ENCODE data around the gene DHRS3.

Gene DHRS3

DNA sequence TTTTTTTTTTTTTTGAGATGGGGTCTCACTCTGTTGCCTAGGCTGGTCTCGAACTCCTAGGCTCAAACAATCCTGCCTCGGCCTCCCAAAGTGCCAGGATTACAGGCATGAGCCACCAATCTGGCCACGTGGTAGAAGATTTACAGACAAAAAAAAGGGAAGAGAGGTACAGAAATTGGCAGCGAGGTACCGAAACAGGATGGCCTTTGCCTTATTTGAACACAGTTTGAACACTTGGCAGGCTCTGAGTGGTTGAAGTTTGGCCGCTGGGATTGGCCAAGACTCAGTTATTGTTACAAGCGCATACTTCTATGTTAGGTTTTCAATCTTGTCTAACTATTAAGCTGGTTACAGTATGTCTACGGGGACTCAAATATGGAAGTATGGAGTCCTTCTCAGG lies 19.7 kb upstream of the DHRS3 start:
- no peak for DNase-seq

DNA sequence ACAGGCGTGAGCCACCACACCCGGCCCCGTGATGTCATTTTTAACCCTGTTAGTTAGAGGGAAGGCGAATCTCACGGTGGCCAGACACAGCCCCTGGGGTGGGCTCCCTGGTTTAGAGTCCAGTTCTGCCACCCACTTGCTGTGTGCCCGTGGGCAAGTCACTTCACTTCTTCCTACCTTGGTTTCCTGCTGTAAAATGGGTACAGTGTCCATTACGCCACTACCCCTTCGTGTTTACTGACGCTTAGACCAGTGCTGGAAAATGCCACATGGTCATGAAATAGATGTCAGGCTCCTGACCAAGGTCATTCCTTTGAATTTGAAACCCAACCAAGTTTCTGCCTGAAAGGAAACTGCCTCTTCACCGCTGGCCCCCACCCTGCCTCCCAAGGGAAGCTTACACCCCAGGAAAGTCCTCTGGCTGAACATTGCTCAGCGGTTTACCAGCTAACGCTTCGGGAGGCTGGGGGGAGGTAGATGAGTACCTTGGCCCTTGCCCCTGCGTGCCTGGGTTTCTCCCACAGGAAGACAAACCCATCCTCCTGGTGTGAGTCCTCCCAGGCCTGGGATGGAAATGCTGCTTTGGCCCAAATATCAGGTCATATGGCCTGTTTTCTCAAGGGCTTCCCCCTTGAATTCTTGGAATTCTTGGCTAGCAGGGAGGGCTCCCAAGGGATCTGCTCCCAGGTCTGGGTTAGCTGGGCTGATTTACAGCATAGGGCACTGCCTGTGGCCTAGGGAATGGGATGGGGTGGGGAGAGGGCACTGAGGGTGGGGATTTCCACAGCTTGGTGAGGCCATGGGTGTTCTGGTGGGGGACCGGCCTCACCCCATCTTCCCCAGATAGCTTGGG lies 18.3 kb upstream of the DHRS3 start:
- DNase-seq = no peak

DNA sequence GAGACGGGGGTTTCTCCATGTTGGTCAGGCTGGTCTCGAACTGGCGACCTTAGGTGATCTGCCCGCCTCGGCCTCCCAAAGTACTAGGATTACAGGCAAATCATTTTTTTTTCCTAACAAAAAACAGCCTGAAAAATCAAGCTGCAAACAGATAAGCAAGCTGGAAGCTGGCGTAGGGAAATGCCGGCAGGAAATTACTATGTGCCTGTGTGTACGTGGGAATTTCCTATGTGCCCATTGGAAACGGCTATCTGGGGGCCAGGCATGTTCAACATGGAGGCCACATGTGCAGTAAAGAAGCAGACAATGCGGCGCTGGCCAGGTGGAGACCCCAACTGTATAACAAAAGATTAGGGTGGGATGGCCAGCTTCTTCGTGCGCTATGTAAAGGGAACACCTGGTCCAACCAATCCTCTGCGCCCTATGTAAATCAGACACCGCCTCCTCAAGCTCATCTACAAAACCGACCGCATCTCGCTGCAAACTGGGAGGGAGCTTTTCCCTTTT lies 16.7 kb upstream of the DHRS3 start:
- DNase-seq = no peak

DNA sequence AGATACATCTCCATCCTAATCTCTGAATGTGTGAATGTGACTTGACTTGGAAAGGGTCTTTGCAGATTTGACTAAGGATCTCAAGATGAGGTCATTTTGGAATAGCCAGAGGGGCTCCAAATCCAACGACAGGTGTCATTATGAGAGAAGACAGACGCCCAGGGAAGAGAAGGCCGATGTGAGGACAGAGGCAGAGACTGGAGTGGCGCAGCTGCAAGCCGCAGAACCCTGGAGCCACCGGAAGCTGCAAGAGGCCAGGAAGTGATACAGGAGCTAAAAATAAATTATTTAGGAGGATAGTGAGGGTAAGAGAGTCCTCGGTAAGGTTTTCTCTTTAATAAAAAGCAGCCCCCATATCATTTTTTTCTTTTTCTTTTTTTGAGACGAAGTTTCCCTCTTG lies 16.1 kb upstream of the DHRS3 start:
- DNase-seq = no peak

DNA sequence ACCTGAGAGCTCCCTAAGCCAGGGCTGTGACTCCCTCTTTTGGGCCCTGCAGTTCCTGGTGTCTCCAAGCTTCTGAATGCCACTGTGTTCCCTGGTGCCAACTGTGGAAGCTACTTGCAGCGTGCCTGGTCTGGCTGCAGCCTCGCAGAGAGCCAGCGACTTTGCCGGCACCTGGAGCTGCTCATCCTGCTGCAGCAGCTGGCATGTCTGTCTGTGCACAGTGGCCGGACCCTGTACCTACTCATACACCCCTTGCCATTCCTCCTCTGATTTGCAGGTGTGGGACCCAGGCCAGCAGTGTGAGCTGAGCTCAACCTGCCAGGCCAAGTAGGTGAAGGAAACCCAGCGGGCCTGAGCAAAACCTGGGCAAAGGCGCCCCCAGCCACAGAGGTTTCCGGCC lies 13.6 kb upstream of the DHRS3 start:
- no peak for DNase-seq

DNA sequence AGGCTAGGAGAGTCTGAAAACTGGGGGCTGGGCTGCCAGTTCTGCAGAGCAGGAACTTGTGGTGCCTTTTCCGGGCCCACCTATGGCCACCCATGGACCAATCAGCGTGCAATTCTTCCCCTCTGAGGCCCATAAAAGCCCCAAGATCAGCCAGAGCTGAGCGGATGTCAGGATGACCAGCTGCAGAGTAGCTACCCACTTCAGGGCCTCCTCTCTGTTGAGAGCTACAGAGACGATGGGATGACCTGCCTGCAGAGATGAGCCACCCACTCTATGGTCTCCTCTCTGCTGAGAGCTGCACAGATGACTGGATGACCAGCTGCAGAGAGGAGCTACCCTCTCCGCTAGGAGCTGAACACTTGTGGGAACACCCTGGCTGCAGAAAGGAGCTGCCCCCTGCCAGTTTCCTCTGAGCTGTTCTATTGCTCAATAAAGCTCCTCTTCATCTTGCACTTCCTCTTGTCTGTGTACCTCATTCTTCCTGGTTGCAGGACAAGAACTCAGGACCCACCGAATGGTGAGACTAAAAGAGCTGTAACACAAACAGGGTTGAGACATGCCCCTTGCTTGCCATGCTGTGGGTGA lies 13.0 kb upstream of the DHRS3 start:
- DNase-seq = no peak

DNA sequence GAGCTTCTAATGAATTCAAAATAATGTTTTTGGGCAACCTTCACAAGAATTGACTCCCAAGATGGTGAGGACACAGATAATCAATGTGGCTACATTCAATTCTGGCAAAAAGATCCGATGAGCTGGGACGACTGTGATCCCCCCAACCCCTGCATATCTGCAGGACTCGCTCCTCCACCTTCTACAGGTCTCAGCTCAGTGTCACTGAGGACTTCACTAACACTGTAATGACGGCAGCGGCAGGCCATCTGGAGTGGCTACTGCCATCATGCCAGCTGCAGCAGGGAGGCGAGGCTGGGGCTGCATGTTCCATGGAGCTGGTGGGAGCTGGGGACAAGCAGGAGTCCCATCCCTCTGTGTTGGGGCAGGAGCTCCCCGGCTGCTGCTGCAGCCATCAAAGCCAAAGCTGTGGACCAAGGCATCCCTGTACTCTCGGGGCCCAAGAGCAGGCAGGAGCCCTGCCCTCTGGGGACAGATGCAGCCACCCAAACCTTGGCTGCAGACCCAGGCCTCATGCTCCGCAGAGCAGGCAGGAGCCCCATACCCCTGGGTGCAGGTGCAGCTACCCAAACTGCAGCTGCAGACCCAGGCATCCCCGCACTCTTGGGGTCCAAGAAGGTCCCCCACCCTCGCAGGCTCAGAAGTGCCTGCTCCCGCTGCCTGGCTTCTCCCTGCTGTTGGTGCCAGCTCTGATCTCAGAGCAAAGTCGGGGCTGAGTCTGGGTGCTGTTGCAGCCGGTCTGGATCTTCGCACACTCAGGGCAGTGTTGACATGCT lies 12.2 kb upstream of the DHRS3 start:
- no peak for DNase-seq

DNA sequence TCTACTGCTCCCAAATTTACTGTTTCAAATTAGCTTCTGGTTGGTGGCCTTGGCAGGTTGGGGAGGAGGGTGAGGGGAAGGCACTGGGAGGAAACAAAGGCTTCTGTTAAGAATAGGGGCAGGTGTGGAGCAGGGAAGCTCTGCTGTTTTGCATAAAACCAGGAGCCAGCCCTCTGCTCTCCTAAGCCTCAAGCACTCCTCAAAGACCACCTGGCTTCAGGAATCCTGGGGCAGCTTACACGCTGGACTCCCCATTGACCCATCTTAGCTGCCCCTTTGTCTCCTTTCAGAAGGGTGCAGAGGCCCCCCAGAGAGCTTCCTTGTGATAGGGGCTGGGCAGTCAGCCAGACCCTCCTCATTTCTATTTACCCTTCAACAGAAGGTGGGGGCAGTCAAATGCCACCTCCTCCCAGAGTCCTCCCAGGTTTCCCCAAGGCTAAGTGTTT lies 11.5 kb upstream of the DHRS3 start:
- DNase-seq = no peak

DNA sequence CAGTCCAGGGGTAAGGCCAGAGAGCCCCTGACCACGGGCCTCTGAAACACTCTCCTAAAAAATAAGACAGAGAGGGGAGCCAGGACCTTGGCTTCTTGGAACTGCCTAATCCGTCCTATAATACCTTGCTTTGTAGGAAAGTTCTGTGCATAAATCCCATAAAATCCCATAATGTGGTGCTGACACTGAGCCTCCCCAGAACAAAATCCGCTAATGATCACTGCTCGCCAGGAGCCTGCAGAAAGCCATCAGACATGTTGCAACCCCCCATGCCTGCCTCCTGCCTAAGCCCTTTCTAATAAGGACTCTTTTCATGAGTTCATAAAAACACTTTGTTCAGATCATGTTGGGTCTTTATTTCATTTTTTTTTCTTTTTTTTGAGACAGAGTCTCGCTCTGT lies 9.3 kb upstream of the DHRS3 start:
- DNase-seq = no peak

DNA sequence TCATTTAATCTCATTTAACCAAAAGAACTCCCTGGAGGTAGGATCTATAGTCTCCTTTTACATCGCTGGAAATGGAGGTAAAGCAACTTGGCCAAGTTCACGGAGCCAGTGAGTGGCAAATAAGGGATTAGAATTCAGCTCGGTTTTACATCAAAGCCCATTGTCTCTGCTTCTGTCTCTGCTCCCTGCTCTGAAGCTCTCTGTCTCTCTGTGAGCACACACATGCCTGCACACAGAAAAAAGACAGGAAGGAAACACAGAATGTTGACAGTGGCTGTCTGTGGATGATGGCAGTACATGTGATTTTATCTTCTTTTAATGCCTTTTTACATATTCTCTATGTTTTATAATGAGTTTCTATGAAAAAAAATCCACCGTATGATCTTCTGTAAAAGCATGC lies 8.9 kb upstream of the DHRS3 start:
- no peak for DNase-seq

DNA sequence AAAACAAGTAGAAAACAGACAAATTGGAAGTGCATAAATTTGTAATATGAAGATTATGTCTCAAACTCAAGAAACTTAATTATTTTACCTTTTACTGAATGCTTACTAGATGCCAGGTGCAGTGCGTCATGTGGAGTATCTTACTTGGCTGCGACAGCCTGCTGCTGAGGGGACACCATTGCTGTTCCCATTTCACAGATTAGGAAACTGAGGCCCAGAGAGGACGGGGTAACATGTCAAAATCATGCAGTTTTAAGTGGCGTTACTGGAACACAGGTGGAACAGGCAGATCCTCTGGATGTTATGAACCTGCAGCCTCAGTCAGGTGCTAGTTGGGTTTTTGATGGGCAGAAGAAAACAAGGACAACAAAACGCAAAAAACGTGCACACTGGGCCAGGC lies 7.3 kb upstream of the DHRS3 start:
- no peak for DNase-seq

DNA sequence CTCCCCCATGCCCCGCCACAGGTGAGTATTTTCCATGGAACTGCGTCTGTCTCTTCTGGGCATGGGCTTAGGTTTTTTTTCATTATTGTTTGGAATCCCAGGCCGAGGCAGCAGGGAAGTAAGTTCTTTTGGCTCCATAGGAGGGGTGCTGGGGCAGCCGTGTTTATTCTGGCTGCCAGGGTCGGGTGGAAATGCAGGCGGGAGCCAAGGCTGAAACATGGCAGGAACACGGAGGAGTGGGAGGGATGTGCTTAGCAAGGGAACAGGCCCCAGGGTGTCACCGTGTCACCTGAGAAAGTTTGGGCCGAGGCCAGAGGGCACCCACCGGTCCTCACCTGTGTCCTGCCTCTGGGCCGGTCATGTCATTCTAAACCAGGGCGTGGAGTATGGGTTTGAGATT lies 4.5 kb upstream of the DHRS3 start:
- DNase-seq = no peak

DNA sequence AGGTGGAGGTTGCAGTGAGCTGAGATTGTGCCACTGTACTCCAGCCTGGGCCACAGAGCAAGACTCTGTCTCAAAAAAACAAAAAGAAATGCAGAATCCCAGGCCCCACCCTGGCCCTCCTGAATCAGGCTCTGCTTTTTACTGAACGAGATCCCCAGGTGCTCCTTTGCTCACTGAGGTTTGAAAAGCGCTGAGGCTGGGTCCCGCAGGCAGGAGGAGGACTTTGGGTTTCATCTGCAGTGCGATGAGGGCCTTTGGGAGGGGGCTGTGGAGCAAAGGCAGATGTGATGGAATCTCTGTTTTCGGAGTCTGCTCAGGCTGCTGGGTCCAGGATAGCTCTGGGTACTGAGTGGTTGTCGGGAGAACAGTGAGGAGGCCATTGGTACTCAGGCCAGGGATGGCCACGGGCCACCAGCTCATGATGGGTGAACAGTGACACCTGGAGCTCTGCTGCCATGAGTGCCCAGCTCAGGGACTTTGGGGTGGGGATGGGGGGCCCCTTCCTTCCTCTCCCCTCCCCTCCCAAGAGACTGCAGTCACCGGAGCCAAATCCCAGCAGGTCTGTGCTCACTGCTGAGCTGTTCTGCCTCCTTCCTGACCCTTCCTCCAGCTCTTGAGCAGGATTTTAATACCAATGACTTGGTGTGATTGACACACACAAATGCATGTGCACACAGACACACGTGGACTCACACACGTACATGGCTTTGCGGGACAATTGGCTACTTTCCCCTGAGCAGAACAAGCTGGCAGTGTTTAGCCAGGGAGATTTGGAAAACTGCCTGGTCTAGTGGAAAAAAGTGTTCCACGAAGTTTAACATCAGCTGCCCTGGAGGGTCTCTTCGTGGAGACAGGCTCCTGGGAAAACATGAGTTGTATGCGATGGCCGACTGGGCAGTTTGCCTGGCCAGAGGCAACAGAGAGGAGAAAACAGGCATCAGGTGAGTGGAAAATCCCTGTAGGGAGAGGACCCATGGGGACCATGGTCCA lies 3.6 kb upstream of the DHRS3 start:
- DNase-seq = no peak

DNA sequence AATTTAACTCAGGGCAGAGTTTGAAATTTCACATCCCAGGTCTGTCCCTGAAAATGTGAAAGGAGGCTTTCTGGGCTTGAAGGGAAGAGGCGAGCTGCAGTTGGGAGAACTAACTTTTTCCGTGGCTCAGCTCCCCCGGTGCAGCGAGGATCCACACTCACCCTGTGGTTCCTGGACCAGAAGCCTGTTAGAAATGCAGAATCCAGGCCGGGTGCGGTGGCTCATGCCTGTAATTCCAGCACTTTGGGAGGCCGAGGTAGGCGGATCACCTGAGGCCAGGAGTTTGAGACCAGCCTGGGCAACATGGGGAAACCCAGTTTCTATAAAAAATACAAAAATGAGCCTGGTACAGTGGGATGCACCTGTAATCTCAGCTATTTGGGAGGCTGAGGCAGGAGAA lies 2.9 kb upstream of the DHRS3 start:
- no peak for DNase-seq

DNA sequence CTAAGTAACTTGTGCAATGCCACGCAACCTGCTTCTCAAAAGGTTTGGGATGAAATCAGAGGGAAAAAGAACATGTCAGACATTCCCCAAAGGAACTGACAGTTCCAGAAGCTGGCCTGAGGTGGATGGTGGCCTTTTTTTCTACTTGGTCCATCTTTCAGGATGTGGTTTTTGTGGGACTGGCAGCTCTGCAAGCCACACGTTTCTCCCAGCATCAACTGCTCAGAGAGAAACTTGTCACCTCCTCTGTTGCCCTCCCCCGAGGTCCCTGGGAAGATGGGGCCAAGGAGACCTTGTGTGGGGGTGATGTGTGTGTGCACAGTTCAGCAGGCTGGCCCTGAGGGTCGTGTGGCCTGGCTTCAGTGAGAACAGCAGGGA lies 2.5 kb upstream of the DHRS3 start:
- no peak for DNase-seq

DNA sequence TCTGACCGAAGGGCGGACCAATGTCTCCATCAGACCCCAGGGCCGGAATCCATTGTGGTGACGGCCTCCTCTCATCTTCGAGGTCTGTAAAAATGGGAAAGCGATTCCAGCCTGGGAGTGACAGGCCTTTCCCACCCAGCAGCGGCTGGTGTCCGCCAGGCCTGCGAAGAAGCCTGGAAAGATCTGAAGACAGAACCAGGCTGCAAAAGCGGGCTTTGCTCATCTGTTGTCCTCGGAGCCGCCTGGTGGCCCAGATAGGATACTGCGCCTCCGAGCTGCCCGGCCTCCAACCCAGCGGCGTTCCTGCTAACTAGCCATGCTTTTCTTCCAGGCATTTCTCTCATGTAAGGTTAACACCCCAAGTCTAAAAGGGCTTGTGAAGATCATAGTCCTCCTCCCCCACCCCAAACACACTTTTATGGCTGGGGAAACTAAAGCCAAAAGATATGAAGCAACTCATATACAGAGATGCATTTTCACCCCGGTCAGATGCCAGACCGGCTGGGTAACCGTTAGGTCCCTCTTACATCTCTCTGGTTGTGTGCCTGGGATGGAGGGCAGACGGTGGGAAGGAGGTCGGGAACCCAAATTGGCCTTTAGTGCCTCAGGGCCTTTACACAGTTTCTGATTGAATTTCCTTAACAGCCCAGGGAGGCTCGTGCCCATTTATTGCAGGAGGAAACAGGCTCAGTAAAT lies 1.9 kb upstream of the DHRS3 start:
- DNase-seq = peak; percentile 64

DNA sequence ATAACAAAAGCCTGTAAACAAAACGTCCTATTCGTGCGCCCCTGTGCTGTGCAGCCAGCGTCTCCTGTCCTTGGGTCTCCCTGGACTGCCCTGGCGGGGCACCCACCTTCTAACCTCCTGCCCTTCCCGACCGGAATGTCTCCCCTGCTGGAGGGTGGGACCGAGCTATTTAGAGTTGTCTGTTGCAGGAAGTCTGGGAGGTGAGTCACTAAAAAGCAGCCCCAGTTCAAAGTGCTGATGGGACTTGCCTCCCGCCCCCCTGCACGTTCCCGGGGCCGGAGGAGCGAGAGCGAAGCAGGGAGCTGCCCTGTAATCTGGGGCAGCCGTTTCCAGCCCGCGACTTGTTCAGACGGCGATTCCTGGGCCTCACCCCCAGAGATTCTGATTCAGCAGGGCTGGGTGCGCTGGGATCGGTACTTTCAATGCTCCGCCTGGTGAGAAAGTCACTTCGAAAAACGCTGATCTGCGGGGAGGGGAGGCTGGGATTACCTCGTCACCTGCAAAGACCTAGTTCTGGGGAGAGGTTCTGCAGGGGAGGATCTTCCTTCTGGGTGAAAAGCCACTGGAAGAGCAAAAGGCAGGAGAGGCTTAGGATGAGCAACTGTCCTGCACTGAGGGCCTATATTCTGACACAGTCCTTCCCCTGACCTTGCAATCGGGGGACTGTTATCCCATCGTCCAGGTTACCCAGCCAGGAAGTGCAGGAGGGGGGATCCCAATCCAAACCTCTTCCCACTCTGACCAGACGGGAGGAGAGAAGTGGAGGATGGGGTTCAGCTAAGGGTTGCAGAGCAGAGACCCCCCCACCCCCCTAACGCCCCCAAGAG lies 1.2 kb upstream of the DHRS3 start:
- DNase-seq = peak; percentile 49

DNA sequence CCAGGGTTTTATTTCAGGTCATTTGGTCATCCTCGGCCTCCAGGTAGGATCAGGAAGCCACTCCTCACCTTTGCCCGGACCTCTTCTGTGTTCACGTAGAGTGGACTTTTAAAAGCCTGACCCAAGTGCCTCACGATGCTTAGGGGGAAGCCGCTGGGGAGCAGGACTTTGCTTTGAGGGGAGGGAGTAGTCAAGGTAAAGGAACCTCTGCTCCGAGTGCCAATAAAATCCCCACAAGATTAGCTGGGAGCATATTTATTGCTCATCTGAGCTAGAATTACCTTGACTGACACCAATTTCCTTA lies 603 bp upstream of the DHRS3 start:
- DNase-seq = no peak

DNA sequence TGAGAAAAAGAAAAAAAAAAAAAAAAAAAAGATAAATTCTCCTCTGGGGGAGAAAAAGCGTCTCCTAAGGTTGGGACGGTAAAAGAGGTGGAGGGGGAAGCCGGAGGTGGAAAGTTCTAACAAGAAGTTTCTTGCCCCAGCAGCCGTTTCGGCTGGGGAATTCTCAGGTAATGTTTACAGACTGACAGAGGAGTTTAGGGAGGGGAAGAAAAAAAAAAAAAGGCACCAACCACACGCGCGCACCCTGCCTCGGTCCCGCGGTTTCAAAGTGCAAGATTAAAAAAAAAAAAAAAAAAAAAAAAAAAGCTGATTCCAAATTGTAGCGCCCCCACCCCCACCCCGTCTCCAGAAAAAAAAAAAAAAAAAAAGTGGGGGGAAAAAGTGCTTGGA lies 504 bp downstream of the DHRS3 start:
- DNase-seq = no peak

DNA sequence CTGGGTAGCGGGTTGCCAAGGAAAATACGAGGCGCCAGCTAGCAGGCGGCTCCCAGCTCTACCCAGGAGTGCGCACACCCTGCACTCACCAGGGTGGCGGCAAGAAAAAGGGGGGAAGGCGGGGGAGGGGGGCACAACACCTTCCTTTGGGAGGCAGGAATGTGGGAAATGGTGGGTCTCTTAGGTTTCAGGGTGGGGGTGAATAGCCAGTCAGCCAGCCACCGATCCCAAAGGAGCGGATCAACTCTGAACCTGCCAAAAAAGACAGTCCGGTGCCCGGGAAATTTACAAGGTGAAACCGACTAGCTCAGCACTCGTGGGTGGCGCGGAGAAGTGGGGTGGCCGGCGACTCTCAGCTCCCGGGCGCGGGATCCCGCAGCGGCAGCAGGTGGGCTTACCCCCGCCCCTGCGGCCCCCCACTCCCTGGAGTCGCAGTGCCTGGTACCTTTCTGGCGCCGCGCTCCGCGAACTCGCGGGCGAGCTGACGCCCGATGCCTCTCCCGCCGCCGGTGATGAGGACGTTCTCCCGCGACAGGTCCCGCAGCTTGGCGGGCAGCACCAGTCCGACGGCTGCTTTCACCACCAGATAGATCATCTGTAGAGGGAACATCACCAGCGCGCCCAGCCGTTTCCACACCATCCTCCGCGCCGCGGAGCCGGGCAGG lies 1.2 kb downstream of the DHRS3 start:
- no peak for DNase-seq
